Measurements from ENCODE around the gene RFNG.

- no peak for TF ChIP-seq SUZ12 (IDR thresholded peaks at IDR 0.05; ENCODE audit: extremely low read depth, insufficient read depth, insufficient read length)
- no peak for TF ChIP-seq YY1 (IDR thresholded peaks at IDR 0.05; ENCODE audit: insufficient read depth, insufficient read length)
- no peak for TF ChIP-seq ZNF274 (IDR thresholded peaks at IDR 0.05; ENCODE audit: low read depth, low read length)
Measured at GRCh38 chr17:82090549-82091263, 39.1 kb upstream of the RFNG start.
